ENCODE results near the gene CUEDC1. TPM values are rescaled to one million over a fixed set of nuclear protein-coding genes. Genes with fewer than 3 reads are reported as not detected.

CUEDC1 gene
- total and polyA plus RNA-seq, 2 of the 13 experiments (the other 11 are each of a cell fraction or from before 2014, with no cell fraction given): 7.4 to 12.9 TPM

GRCh38 chr17:57900991-57901743, 54.0 kb downstream of the CUEDC1 start:
- intact Hi-C loops (cut with micrococcal nuclease; ENCODE audit: unreplicated experiment) (no loop called here), in situ Hi-C loops (cut with HindIII; ENCODE audit: extremely low pct_ligation_motif_present, low pct_unique_long_range_greater_than_20kb) (no loop called here)
- no peak for ATAC-seq
- no TSS peak for BruUV-seq (replicated peaks)
- no peak for FAIRE-seq
- Histone ChIP-seq H4K20me1 (ENCODE audit: insufficient read depth, low read length) (no peaks in the 10 kb centered on the region), H2AFZ (ENCODE audit: low read length) (no peak overlapping the region), H3K27me3 (ENCODE audit: control insufficient read depth in 1 of 2, insufficient read depth in 2 of 2, low read length in 2 of 2) (no peaks in the 10 kb centered on the region), H3K9ac (ENCODE audit: insufficient read depth, low read depth, low read length) (no peak overlapping the region), H3K4me3 (replicated peaks in 1 of 3; ENCODE audit: insufficient read depth in 1 of 3, low read depth in 2 of 3, low read length in 3 of 3) (no peak overlapping the region), H3K9me3 (ENCODE audit: low read length) (no peaks in the 10 kb centered on the region), H3K4me2 (ENCODE audit: low read depth, low read length) (peak overlapping the region; percentile 24; the same call in 1 of the 2 replicates), H3K79me2 (ENCODE audit: insufficient read depth, low read length) (no peaks in the 10 kb centered on the region), H3K27ac (ENCODE audit: extremely low read length, insufficient read depth, low read length) (no peak overlapping the region), H3K36me3 (replicated peaks in 1 of 2; ENCODE audit: control insufficient read depth in 1 of 2, insufficient read depth in 2 of 2, low read length in 2 of 2) (no peaks in the 10 kb centered on the region), H3K4me1 (ENCODE audit: insufficient read depth, low read length) (peaks cover 79% of the 10 kb centered on the region)
- CTCF ChIA-PET (ENCODE audit: low intra/inter-chr PET ratio, low total read pairs): no interaction called here
- no peak for DNase-seq (ENCODE audit: low spot score)
- POLR2A ChIA-PET: no interaction called here
- 68% methylated on average over 6 of the region's 6 CpGs for WGBS (ENCODE audit: low lambda C conversion rate)
- no peak for TF ChIP-seq FOXP1 (IDR thresholded peaks at IDR 0.05)
- TF ChIP-seq FOXP1 (CRISPR knock-in tag; IDR thresholded peaks at IDR 0.05): peak; percentile 70; the same call in 1 of the 2 replicates
- no peak for TF ChIP-seq ZNF275 (CRISPR knock-in tag; IDR thresholded peaks at IDR 0.05; ENCODE audit: borderline replicate concordance)
- peak; percentile 65; the same call in 1 of the 2 replicates for TF ChIP-seq PHF21A (CRISPR knock-in tag; IDR thresholded peaks at IDR 0.05)
- no peak for TF ChIP-seq NFIB (CRISPR knock-in tag; IDR thresholded peaks at IDR 0.05; ENCODE audit: borderline replicate concordance)
- TF ChIP-seq ZNF460 (CRISPR knock-in tag; IDR thresholded peaks at IDR 0.05; ENCODE audit: borderline replicate concordance): no peak
- TF ChIP-seq ZNF841 (CRISPR knock-in tag; IDR thresholded peaks at IDR 0.05; ENCODE audit: borderline replicate concordance): no peak
- no peak for TF ChIP-seq ZSCAN21 (CRISPR knock-in tag; IDR thresholded peaks at IDR 0.05; ENCODE audit: borderline replicate concordance)
- TF ChIP-seq SP1 (IDR thresholded peaks at IDR 0.05): no peak
- no peak for TF ChIP-seq SP1 (CRISPR knock-in tag; IDR thresholded peaks at IDR 0.05)
- TF ChIP-seq ZFP36L1 (CRISPR knock-in tag; IDR thresholded peaks at IDR 0.05): no peak
- TF ChIP-seq HIC2 (CRISPR knock-in tag; IDR thresholded peaks at IDR 0.05; ENCODE audit: low read depth): no peak
- TF ChIP-seq SMC3 (IDR thresholded peaks at IDR 0.05; ENCODE audit: low read length): no peak
- no peak for TF ChIP-seq ZNF256 (CRISPR knock-in tag; conservative IDR thresholded peaks at IDR 0.05)
- no peak for TF ChIP-seq RNF2 (conservative IDR thresholded peaks at IDR 0.05; ENCODE audit: low read depth)
- peak; percentile 65 for TF ChIP-seq FOSL2 (CRISPR knock-in tag; IDR thresholded peaks at IDR 0.05)

Measured in HepG2 (cell line).